HEK293 (cell line): ENCODE results near the gene TMUB1.
A peak's percentile ranks its signal among the peaks of the same experiment; 100 is the strongest.

Source experiments
- CTCF ChIA-PET: fragments of 350-600 bp; formaldehyde crosslinking; extraction: SDS; loops from one replicate; lab custom pipeline; 2021; ENCODE audit warnings: antibody characterized with exemption; lab: Yijun Ruan, JAX
- POLR2A ChIA-PET: fragments of 300-600 bp; formaldehyde crosslinking; extraction: SDS; loops from one replicate; lab custom pipeline; 2020; ENCODE audit warnings: antibody characterized with exemption, inconsistent platforms; lab: Yijun Ruan, JAX
- H3K27ac ChIP-seq: fragments of 200-500 bp; sonication (Bioruptor generic); 2 replicates; pipeline ENCODE4 v1.5.1; 2014; ENCODE audit warnings: low read depth, low read length, control low read depth, inconsistent platforms; ENCODE audit errors: extremely low read depth
- H3K36me3 ChIP-seq, 2 experiments: fragments of 200-500 bp in 1 of 2; sonication (Bioruptor generic) in 1 of 2; 1 replicate in 1 of 2; 2 replicates in 1 of 2; pipeline ENCODE4 v1.5.1; 2014 to 2017; ENCODE audit warnings: inconsistent platforms in 2 of 2, low read length in 2 of 2; ENCODE audit not compliant: control insufficient read depth in 2 of 2, insufficient read depth in 1 of 2
- H3K4me1 ChIP-seq: fragments of 200-500 bp; sonication (Bioruptor generic); 2 replicates; pipeline ENCODE4 v1.5.1; 2014; ENCODE audit warnings: mild to moderate bottlenecking, low read length, inconsistent platforms; ENCODE audit not compliant: control insufficient read depth, insufficient read depth
- H3K4me3 ChIP-seq: 2 replicates; pipeline ENCODE4 v1.5.1; 2011; ENCODE audit warnings: low read depth, mild to moderate bottlenecking, control low read depth, low read length, moderate library complexity
- H3K9me3 ChIP-seq: fragments of 200-500 bp; sonication (Bioruptor generic); 2 replicates; pipeline ENCODE4 v1.5.1; 2014; ENCODE audit warnings: low read depth, low read length, inconsistent platforms; ENCODE audit not compliant: control insufficient read depth, insufficient read depth
- GFI1B ChIP-seq: fragments of 450-650 bp; formaldehyde crosslinking; IDR thresholded peaks from 2 replicates; pipeline ENCODE4 v1.5.1; 2016; ENCODE audit warnings: missing biosample characterization, missing genetic modification characterization
- IKZF3 ChIP-seq: fragments of 450-650 bp; IDR thresholded peaks from 2 replicates; pipeline ENCODE4 v1.5.0; 2018; ENCODE audit warnings: missing biosample characterization, mild to moderate bottlenecking, missing genetic modification characterization, moderate library complexity
- KLF7 ChIP-seq: fragments of 450-650 bp; formaldehyde crosslinking; IDR thresholded peaks from 2 replicates; pipeline ENCODE4 v1.5.1; 2016; ENCODE audit warnings: missing biosample characterization, missing genetic modification characterization, borderline replicate concordance
- MEIS1 ChIP-seq: sonication (generic); formaldehyde crosslinking; IDR thresholded peaks from 2 replicates; pipeline ENCODE4 v1.8.1; 2022; ENCODE audit warnings: missing genetic modification reagents, mild to moderate bottlenecking, borderline replicate concordance
- MYNN ChIP-seq: fragments of 450-650 bp; formaldehyde crosslinking; IDR thresholded peaks from 2 replicates; pipeline ENCODE4 v1.5.1; 2016; ENCODE audit warnings: missing biosample characterization, missing genetic modification characterization, borderline replicate concordance
- ZBTB17 ChIP-seq: fragments of 450-650 bp; formaldehyde crosslinking; IDR thresholded peaks from 2 replicates; pipeline ENCODE4 v1.5.1; 2016; ENCODE audit warnings: missing biosample characterization, missing genetic modification characterization
- ZBTB48 ChIP-seq: fragments of 450-650 bp; formaldehyde crosslinking; IDR thresholded peaks from 2 replicates; pipeline ENCODE4 v1.5.1; 2016; ENCODE audit warnings: missing biosample characterization, missing genetic modification characterization
- ZNF10 ChIP-seq: fragments of 450-650 bp; formaldehyde crosslinking; IDR thresholded peaks from 2 replicates; pipeline ENCODE4 v1.5.1; 2017; ENCODE audit warnings: missing biosample characterization, missing genetic modification characterization
- ZNF112 ChIP-seq: fragments of 450-650 bp; formaldehyde crosslinking; IDR thresholded peaks from 2 replicates; pipeline ENCODE4 v1.5.0; 2017; ENCODE audit warnings: missing biosample characterization, missing genetic modification characterization
- ZNF155 ChIP-seq: fragments of 450-650 bp; formaldehyde crosslinking; IDR thresholded peaks from 2 replicates; pipeline ENCODE4 v1.5.1; 2016; ENCODE audit warnings: missing biosample characterization, missing genetic modification characterization
- ZNF174 ChIP-seq: fragments of 450-650 bp; formaldehyde crosslinking; IDR thresholded peaks from 2 replicates; pipeline ENCODE4 v1.5.0; 2017; ENCODE audit warnings: missing biosample characterization, mild to moderate bottlenecking, missing genetic modification characterization
- ZNF19 ChIP-seq: fragments of 450-650 bp; formaldehyde crosslinking; IDR thresholded peaks from 2 replicates; pipeline ENCODE4; 2016; ENCODE audit warnings: missing biosample characterization, missing genetic modification characterization, low read depth
- ZNF404 ChIP-seq: fragments of 450-650 bp; formaldehyde crosslinking; IDR thresholded peaks from 2 replicates; pipeline ENCODE4 v1.5.1; 2017; ENCODE audit warnings: missing biosample characterization, missing genetic modification characterization
- ZNF48 ChIP-seq: fragments of 450-650 bp; formaldehyde crosslinking; IDR thresholded peaks from 2 replicates; pipeline ENCODE4 v1.5.1; 2016; ENCODE audit warnings: missing biosample characterization, missing genetic modification characterization
- ZNF549 ChIP-seq: fragments of 450-650 bp; IDR thresholded peaks from 2 replicates; pipeline ENCODE4 v1.5.1; 2018; ENCODE audit warnings: missing biosample characterization, missing genetic modification characterization, mild to moderate bottlenecking, inconsistent platforms, moderate library complexity
- ZNF560 ChIP-seq: fragments of 450-650 bp; formaldehyde crosslinking; IDR thresholded peaks from 2 replicates; pipeline ENCODE4 v1.5.1; 2017; ENCODE audit warnings: missing biosample characterization, missing genetic modification characterization, borderline replicate concordance
- ZNF621 ChIP-seq: fragments of 450-650 bp; formaldehyde crosslinking; IDR thresholded peaks from 2 replicates; pipeline ENCODE4 v1.5.1; 2017; ENCODE audit warnings: missing biosample characterization, missing genetic modification characterization
- ZNF629 ChIP-seq: fragments of 450-650 bp; formaldehyde crosslinking; IDR thresholded peaks from 2 replicates; pipeline ENCODE4 v1.5.1; 2017; ENCODE audit warnings: missing biosample characterization, missing genetic modification characterization
- ZSCAN23 ChIP-seq: fragments of 450-650 bp; formaldehyde crosslinking; IDR thresholded peaks from 2 replicates; pipeline ENCODE4 v1.5.1; 2016; ENCODE audit warnings: missing biosample characterization, missing genetic modification characterization
- TF ChIP-seq, protein P1 (sequence below): fragments of 450-650 bp; formaldehyde crosslinking; IDR thresholded peaks from 2 replicates; pipeline ENCODE4 v1.5.1; 2016; ENCODE audit warnings: missing biosample characterization, missing genetic modification characterization, borderline replicate concordance
- TF ChIP-seq, protein P2 (sequence below): fragments of 450-650 bp; formaldehyde crosslinking; conservative IDR thresholded peaks from 2 replicates; pipeline ENCODE4 v1.5.1; 2016; ENCODE audit warnings: low read depth, missing biosample characterization, missing genetic modification characterization
- TF ChIP-seq, protein P3 (sequence below): fragments of 450-650 bp; formaldehyde crosslinking; IDR thresholded peaks from 2 replicates; pipeline ENCODE4 v1.5.1; 2016; ENCODE audit warnings: missing biosample characterization, missing genetic modification characterization

Gene TMUB1

GRCh38 chr7:151085691-151086620, 2.7 kb upstream of the TMUB1 start, which contains the start of gene AGAP3 (continued):
- TF ChIP-seq, protein P1, sequence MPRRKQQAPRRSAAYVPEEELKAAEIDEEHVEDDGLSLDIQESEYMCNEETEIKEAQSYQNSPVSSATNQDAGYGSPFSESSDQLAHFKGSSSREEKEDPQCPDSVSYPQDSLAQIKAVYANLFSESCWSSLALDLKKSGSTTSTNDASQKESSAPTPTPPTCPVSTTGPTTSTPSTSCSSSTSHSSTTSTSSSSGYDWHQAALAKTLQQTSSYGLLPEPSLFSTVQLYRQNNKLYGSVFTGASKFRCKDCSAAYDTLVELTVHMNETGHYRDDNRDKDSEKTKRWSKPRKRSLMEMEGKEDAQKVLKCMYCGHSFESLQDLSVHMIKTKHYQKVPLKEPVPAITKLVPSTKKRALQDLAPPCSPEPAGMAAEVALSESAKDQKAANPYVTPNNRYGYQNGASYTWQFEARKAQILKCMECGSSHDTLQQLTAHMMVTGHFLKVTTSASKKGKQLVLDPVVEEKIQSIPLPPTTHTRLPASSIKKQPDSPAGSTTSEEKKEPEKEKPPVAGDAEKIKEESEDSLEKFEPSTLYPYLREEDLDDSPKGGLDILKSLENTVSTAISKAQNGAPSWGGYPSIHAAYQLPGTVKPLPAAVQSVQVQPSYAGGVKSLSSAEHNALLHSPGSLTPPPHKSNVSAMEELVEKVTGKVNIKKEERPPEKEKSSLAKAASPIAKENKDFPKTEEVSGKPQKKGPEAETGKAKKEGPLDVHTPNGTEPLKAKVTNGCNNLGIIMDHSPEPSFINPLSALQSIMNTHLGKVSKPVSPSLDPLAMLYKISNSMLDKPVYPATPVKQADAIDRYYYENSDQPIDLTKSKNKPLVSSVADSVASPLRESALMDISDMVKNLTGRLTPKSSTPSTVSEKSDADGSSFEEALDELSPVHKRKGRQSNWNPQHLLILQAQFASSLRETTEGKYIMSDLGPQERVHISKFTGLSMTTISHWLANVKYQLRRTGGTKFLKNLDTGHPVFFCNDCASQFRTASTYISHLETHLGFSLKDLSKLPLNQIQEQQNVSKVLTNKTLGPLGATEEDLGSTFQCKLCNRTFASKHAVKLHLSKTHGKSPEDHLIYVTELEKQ (tag by site-specific recombination), result no peak
- TF ChIP-seq ZNF19 (no peak), ZNF174 (tag by site-specific recombination) (no peak), ZNF404 (tag by site-specific recombination) (no peak)

- H3K9me3 ChIP-seq, result no peaks in the 10 kb centered on the region
- TF ChIP-seq ZNF10 (tag by site-specific recombination) (no peak), ZNF155 (tag by site-specific recombination) (no peak), ZSCAN23 (tag by site-specific recombination) (0 out of 2 replicates have a peak, but pooled peaks have one; percentile 16), MYNN (tag by site-specific recombination) (no peak), ZNF112 (no peak)
- TF ChIP-seq, protein P2, sequence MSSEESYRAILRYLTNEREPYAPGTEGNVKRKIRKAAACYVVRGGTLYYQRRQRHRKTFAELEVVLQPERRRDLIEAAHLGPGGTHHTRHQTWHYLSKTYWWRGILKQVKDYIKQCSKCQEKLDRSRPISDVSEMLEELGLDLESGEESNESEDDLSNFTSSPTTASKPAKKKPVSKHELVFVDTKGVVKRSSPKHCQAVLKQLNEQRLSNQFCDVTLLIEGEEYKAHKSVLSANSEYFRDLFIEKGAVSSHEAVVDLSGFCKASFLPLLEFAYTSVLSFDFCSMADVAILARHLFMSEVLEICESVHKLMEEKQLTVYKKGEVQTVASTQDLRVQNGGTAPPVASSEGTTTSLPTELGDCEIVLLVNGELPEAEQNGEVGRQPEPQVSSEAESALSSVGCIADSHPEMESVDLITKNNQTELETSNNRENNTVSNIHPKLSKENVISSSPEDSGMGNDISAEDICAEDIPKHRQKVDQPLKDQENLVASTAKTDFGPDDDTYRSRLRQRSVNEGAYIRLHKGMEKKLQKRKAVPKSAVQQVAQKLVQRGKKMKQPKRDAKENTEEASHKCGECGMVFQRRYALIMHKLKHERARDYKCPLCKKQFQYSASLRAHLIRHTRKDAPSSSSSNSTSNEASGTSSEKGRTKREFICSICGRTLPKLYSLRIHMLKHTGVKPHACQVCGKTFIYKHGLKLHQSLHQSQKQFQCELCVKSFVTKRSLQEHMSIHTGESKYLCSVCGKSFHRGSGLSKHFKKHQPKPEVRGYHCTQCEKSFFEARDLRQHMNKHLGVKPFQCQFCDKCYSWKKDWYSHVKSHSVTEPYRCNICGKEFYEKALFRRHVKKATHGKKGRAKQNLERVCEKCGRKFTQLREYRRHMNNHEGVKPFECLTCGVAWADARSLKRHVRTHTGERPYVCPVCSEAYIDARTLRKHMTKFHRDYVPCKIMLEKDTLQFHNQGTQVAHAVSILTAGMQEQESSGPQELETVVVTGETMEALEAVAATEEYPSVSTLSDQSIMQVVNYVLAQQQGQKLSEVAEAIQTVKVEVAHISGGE, result no peak
- CTCF ChIA-PET, result interaction anchor here (0.6 to 2.2 kb wide), 13 partner anchors 20 to 102 kb away, joined by 3 to 19 read pairs (median 5); partner anchors contain the start of gene ABCB8
- H3K4me1 ChIP-seq, result peaks cover 7% of the 10 kb centered on the region
- no peak overlapping the region for H3K4me3 ChIP-seq
- POLR2A ChIA-PET, result interaction anchor here (1.2 to 3.0 kb wide), 7 partner anchors 8 to 151 kb away, joined by 3 to 16 read pairs (median 6); partner anchors contain the start of genes ABCB8 and ABCF2
- peaks cover 0 to 12% of the 10 kb centered on the region in 2 experiments; a peak in 1 of 3 replicates for H3K36me3 ChIP-seq
- H3K27ac ChIP-seq, result no peak overlapping the region
Measured at GRCh38 chr7:151085329-151085690, 2.0 kb upstream of the TMUB1 start.

GRCh38 chr7:151083824-151084160, 499 bp upstream of the TMUB1 start:
- peaks cover 7% of the 10 kb centered on the region for H3K4me1 ChIP-seq
- H3K27ac ChIP-seq, result no peak overlapping the region; the same call in 1 of the 2 replicates
- peaks cover 0 to 17% of the 10 kb centered on the region in 2 experiments; a peak in 1 of 3 replicates for H3K36me3 ChIP-seq
- POLR2A ChIA-PET, result interaction anchor here (1.0 to 3.0 kb wide), 2 partner anchors 18 to 55 kb away, joined by 3 to 16 read pairs; partner anchors contain the start of gene ABCB8
- H3K4me3 ChIP-seq, result peak overlapping the region; percentile 74
- no peaks in the 10 kb centered on the region for H3K9me3 ChIP-seq
- CTCF ChIA-PET, result interaction anchor here (0.6 to 2.2 kb wide), 7 partner anchors 8 to 231 kb away, joined by 3 to 7 read pairs (median 3); partner anchors contain the start of gene ABCB8
- TF ChIP-seq MEIS1 (no peak), IKZF3 (tag by site-specific recombination) (no peak), ZNF560 (tag by site-specific recombination) (no peak), ZNF629 (0 out of 2 replicates have a peak, but pooled peaks have one; percentile 9), ZBTB48 (tag by site-specific recombination) (peak; percentile 61), GFI1B (tag by site-specific recombination) (no peak), ZNF549 (tag by site-specific recombination) (no peak), ZBTB17 (tag by site-specific recombination) (peak; percentile 23; the same call in 1 of the 2 replicates), ZNF621 (tag by site-specific recombination) (no peak), ZNF48 (no peak), KLF7 (tag by site-specific recombination) (no peak)
- TF ChIP-seq, protein P3, sequence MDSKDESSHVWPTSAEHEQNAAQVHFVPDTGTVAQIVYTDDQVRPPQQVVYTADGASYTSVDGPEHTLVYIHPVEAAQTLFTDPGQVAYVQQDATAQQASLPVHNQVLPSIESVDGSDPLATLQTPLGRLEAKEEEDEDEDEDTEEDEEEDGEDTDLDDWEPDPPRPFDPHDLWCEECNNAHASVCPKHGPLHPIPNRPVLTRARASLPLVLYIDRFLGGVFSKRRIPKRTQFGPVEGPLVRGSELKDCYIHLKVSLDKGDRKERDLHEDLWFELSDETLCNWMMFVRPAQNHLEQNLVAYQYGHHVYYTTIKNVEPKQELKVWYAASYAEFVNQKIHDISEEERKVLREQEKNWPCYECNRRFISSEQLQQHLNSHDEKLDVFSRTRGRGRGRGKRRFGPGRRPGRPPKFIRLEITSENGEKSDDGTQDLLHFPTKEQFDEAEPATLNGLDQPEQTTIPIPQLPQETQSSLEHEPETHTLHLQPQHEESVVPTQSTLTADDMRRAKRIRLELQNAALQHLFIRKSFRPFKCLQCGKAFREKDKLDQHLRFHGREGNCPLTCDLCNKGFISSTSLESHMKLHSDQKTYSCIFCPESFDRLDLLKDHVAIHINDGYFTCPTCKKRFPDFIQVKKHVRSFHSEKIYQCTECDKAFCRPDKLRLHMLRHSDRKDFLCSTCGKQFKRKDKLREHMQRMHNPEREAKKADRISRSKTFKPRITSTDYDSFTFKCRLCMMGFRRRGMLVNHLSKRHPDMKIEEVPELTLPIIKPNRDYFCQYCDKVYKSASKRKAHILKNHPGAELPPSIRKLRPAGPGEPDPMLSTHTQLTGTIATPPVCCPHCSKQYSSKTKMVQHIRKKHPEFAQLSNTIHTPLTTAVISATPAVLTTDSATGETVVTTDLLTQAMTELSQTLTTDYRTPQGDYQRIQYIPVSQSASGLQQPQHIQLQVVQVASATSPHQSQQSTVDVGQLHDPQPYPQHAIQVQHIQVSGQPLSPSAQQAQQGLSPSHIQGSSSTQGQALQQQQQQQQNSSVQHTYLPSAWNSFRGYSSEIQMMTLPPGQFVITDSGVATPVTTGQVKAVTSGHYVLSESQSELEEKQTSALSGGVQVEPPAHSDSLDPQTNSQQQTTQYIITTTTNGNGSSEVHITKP, result no peak
